Thyroid gland (tissue), 4 donors: ENCODE measurements around the gene ANKRD11.

ENCODE experiments used
- CTCF ChIP-seq, 6 experiments: fragments of 200-600 bp in 3 of 6; fragments of 450-650 bp in 3 of 6; sonication (generic) in 3 of 6; IDR thresholded peaks; one replicate each; pipeline ENCODE4 v1.5.1; 2016 to 2019; ENCODE audit warnings: antibody characterized with exemption in 6 of 6, mild to moderate bottlenecking in 2 of 6, inconsistent platforms in 1 of 6, moderate library complexity in 1 of 6
- POLR2A ChIP-seq, 2 donors: fragments of 450-650 bp; IDR thresholded peaks; one replicate each; pipeline ENCODE4 v1.6.1; 2017; ENCODE audit warnings: antibody characterized with exemption in 2 of 2, mild to moderate bottlenecking in 2 of 2, moderate library complexity in 1 of 2

- TF ChIP-seq CTCF (IDR thresholded peaks at IDR 0.05) (no peak), POLR2A (IDR thresholded peaks at IDR 0.05) (no peak)
These were observed 11.9 kb upstream of the ANKRD11 start for GRCh38 chr16:89502081-89502843.
